Ishikawa (cell line): Measurements from ENCODE around the gene POLE4.

Source experiments
- FOXM1 ChIP-seq: IDR thresholded peaks from 2 replicates; pipeline ENCODE4 v1.6.1; 2012; ENCODE audit warnings: low read depth, borderline replicate concordance
- RAD21 ChIP-seq: IDR thresholded peaks from 2 replicates; pipeline ENCODE4 v1.6.1; 2012; ENCODE audit warnings: low read depth

GRCh38 chr2:75006041-75006440 is 47.6 kb downstream of the POLE4 start:
- TF ChIP-seq RAD21 (no peak), FOXM1 (no peak)
